VCaP (cell line): ENCODE measurements around the gene TMEM273.

ENCODE experiments used
- H3K27ac ChIP-seq: fragments of 450-650 bp; 2 replicates; pipeline ENCODE4 v1.5.1; 2017
- TF ChIP-seq, protein P1 (sequence below): fragments of 450-650 bp; conservative IDR thresholded peaks from 2 replicates; pipeline ENCODE4 v1.5.1; 2017; ENCODE audit warnings: mild to moderate bottlenecking, moderate library complexity

Gene TMEM273

DNA sequence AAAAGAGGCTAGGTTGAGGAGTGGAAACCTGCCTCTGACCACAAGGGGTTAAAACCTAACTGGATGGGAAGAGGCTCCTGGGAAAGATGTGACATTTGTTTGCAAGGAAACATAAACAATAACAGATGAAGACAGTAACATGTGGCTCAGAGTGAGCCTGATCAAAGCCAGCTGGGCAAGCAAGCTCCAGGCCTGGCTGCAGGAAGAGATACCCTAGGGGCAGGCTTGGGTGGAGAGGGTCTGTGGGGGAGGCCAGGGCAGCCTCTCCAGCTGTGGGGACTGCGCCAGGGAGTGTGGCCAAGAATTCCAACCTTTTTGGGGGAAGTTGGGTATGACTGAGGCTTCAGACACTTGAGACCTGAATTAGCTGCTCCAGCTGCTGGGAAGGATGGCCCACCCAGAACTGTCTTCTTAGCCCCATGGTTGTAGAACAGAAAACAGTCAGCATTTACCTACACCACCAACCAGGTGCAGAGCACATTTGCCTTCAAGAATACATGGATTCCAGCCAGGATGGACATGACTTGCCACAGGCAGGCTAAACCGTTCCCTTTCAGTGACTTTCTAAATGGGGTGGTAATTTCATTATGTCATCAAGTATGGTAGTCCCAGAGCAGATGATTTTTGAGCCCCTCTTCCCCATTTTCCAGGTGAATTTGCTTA lies 44.0 kb downstream of the TMEM273 start:
- no peak overlapping the region for H3K27ac ChIP-seq
- TF ChIP-seq, protein P1, sequence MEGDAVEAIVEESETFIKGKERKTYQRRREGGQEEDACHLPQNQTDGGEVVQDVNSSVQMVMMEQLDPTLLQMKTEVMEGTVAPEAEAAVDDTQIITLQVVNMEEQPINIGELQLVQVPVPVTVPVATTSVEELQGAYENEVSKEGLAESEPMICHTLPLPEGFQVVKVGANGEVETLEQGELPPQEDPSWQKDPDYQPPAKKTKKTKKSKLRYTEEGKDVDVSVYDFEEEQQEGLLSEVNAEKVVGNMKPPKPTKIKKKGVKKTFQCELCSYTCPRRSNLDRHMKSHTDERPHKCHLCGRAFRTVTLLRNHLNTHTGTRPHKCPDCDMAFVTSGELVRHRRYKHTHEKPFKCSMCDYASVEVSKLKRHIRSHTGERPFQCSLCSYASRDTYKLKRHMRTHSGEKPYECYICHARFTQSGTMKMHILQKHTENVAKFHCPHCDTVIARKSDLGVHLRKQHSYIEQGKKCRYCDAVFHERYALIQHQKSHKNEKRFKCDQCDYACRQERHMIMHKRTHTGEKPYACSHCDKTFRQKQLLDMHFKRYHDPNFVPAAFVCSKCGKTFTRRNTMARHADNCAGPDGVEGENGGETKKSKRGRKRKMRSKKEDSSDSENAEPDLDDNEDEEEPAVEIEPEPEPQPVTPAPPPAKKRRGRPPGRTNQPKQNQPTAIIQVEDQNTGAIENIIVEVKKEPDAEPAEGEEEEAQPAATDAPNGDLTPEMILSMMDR, result no peak

- TF ChIP-seq, protein P1, result no peak
- no peak overlapping the region for H3K27ac ChIP-seq
Measured at GRCh38 chr10:49143249-49143648, 44.9 kb downstream of the TMEM273 start.

- H3K27ac ChIP-seq, result no peak overlapping the region
- TF ChIP-seq, protein P1, result no peak
Measured at GRCh38 chr10:49141541-49142332, 46.5 kb downstream of the TMEM273 start.

GRCh38 chr10:49140304-49141177 lies 47.6 kb downstream of the TMEM273 start:
- no peak overlapping the region for H3K27ac ChIP-seq

GRCh38 chr10:49139846-49140195 lies 48.4 kb downstream of the TMEM273 start:
- TF ChIP-seq, protein P1, result no peak
- H3K27ac ChIP-seq, result no peak overlapping the region

More at GRCh38 chr10:49140304-49141177, 47.6 kb downstream of the TMEM273 start:
- TF ChIP-seq, protein P1, result no peak

DNA sequence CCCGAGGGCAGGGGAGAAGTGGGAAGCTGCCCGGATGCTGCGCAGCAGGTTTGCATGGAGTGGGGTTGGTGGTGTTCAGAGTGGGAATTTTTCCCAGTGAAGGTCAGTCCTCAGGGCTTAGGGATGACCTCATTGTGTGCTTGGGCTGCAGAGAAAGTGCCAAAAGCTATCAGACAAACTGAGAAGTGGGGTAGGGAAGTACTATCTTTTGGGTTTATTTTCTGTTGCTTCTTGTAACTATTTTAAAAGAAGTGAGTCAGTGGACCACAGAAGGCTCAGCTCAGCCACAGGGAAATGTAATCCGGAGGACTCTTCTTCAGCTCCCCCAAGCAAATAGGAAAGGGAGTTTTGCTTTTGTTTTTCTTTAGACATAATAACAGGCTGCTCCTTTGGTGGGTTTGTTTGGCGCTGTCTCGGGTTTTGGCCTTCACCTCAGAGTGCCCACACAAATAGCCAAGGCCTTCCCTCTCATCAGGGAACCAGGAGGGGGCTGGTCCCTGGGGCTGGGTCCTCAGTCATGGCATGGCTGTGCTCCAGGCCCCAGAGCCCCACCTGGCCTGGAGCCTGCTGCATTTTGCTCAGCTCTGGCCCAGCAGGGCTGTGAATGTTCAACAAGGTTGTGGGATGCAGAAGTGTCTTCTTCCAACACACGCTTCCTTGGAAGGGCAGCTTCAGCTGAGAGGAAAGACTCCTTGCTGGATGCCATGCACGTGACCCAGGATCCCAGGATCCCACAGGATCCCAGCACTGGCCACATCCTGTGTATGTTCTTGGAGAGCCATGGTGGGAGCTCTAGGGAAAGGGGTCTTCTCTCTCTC lies 49.0 kb downstream of the TMEM273 start:
- TF ChIP-seq, protein P1, result no peak
- H3K27ac ChIP-seq, result no peak overlapping the region
